Fibroblast of lung (primary cell): ENCODE data around the gene TLR3. TPM values are rescaled to one million over a fixed set of nuclear protein-coding genes. Genes with fewer than 3 reads are reported as not detected.
A peak's percentile ranks its signal among the peaks of the same experiment; 100 is the strongest.
"Not testable (repeated sequence)": the region's sequence is repeated elsewhere in the genome, so short reads cannot be mapped to it uniquely, and the experiment has no call there.

Experiments
- DNase-seq, 2 donors: peaks; one replicate each; pipeline versions ENCODE4 v3.0.0 to v3.0.0-alpha.2; 2010; ENCODE audit warnings: low read depth in 2 of 2
- H2AFZ ChIP-seq: 2 replicates; pipeline ENCODE4 v1.5.1; 2012; ENCODE audit warnings: low read length, control low read depth, inconsistent platforms
- H3K27ac ChIP-seq: 2 replicates; pipeline ENCODE4 v1.5.1; 2011; ENCODE audit warnings: low read length, control low read depth; ENCODE audit not compliant: insufficient read depth
- H3K27me3 ChIP-seq: 2 replicates; pipeline ENCODE4 v1.5.1; 2011; ENCODE audit warnings: mild to moderate bottlenecking, low read length; ENCODE audit not compliant: control insufficient read depth, insufficient read depth
- H3K36me3 ChIP-seq: 2 replicates; pipeline ENCODE4 v1.5.1; 2011; ENCODE audit warnings: low read length; ENCODE audit not compliant: control insufficient read depth, insufficient read depth
- H3K4me1 ChIP-seq: 2 replicates; pipeline ENCODE4 v1.5.1; 2011; ENCODE audit warnings: low read length; ENCODE audit not compliant: control insufficient read depth, insufficient read depth; ENCODE audit errors: extremely low read depth
- H3K4me2 ChIP-seq: 2 replicates; pipeline ENCODE4 v1.5.1; 2011; ENCODE audit warnings: low read length, control low read depth; ENCODE audit not compliant: insufficient read depth; ENCODE audit errors: extremely low read depth
- H3K4me3 ChIP-seq, 4 experiments: fragments of 200-600 bp in 1 of 4; sonication (generic) in 1 of 4; replicated peaks in 1 of 4; 2 replicates each; pipeline ENCODE4 v1.5.1; 2011 to 2016; ENCODE audit warnings: low read length in 4 of 4, low read depth in 3 of 4, mild to moderate bottlenecking in 3 of 4, control low read depth in 2 of 4, inconsistent platforms in 1 of 4, mixed read lengths in 1 of 4; ENCODE audit not compliant: insufficient read depth in 1 of 4; ENCODE audit errors: control extremely low read depth in 1 of 4
- H3K79me2 ChIP-seq: 2 replicates; pipeline ENCODE4 v1.5.1; 2012; ENCODE audit warnings: mild to moderate bottlenecking, low read length, inconsistent platforms; ENCODE audit not compliant: control insufficient read depth, insufficient read depth
- H3K9ac ChIP-seq: 2 replicates; pipeline ENCODE4 v1.5.1; 2011; ENCODE audit warnings: mild to moderate bottlenecking, low read length, control low read depth; ENCODE audit not compliant: insufficient read depth
- H3K9me3 ChIP-seq: 2 replicates; pipeline ENCODE4 v1.5.1; 2012; ENCODE audit warnings: low read depth, low read length; ENCODE audit not compliant: control insufficient read depth, insufficient read depth
- H4K20me1 ChIP-seq: 2 replicates; pipeline ENCODE4 v1.5.1; 2011; ENCODE audit warnings: low read length; ENCODE audit not compliant: control insufficient read depth, insufficient read depth; ENCODE audit errors: extremely low read depth
- CTCF ChIP-seq, 2 donors: IDR thresholded peaks in 1 of 2; conservative IDR thresholded peaks in 1 of 2; 1 replicate in 1 of 2; 2 replicates in 1 of 2; pipeline ENCODE4 v1.5.1; 2011 to 2012; ENCODE audit warnings: low read length in 2 of 2, control low read depth in 1 of 2, inconsistent platforms in 1 of 2, low read depth in 1 of 2, mild to moderate bottlenecking in 1 of 2
- EZH2 ChIP-seq: IDR thresholded peaks from 2 replicates; pipeline ENCODE4 v1.5.1; 2012; ENCODE audit warnings: low read length, control low read depth, mild to moderate bottlenecking; ENCODE audit errors: missing control alignments
- polyA plus RNA-seq, 2 donors: library from polyadenylated mRNA; depleted of rRNA in 1 of 2; stranded (reverse) in 1 of 2; unstranded in 1 of 2; fragments of >200 nt; gene quantifications; 2 replicates each; pipeline ENCODE4 v1.2.1, GENCODE V29; 2011 to 2012; ENCODE audit warnings: missing spikeins in 1 of 2
- total RNA-seq: library from RNA; depleted of rRNA; stranded (reverse); fragments of >200 nt; gene quantifications from 2 replicates; pipeline ENCODE4 v1.2.1, GENCODE V29; 2014

The TLR3 gene
- total and polyA plus RNA-seq, 2 donors (not counting 1 experiment from before 2014, with no cell fraction given) = 8.1 to 12.6 TPM

DNA sequence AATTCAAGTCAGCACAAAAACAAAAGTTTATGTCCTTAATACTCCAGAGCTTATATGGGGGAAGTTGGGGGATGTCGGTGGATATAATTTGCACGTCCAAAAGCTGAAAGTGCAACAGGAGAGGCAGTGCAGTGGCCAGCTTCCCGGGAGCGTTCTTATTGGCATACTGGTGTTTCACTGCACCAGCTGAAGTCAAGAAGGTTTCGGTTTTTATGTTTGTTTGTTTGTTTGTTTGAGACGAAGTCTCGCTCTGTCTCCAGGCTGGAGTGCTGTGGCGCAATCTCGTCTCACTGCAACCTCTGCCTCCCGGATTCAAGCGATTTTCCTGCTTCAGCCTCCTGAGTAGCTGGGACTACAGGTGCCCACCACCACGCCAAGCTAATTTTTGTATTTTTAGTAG is 28.6 kb upstream of the TLR3 start:
- H4K20me1 ChIP-seq = no peaks in the 10 kb centered on the region
- no peak overlapping the region for H3K4me2 ChIP-seq
- no peak overlapping the region for H3K4me3 ChIP-seq
- H3K9ac ChIP-seq = no peak overlapping the region
- no peak overlapping the region for H3K27ac ChIP-seq
- H3K9me3 ChIP-seq = no peaks in the 10 kb centered on the region
- peaks cover 4% of the 10 kb centered on the region for H3K27me3 ChIP-seq
- no peaks in the 10 kb centered on the region for H3K79me2 ChIP-seq
- no peak overlapping the region for H2AFZ ChIP-seq
- H3K36me3 ChIP-seq = no peaks in the 10 kb centered on the region
- no peak for DNase-seq
- no peaks in the 10 kb centered on the region for H3K4me1 ChIP-seq
- no peak for TF ChIP-seq CTCF (conservative IDR thresholded peaks at IDR 0.05 in 1 of 2, IDR thresholded peaks at IDR 0.05 in 1 of 2; ENCODE audit: low read depth in 1 of 2, low read length in 2 of 2)
- TF ChIP-seq EZH2 = no peak

DNA sequence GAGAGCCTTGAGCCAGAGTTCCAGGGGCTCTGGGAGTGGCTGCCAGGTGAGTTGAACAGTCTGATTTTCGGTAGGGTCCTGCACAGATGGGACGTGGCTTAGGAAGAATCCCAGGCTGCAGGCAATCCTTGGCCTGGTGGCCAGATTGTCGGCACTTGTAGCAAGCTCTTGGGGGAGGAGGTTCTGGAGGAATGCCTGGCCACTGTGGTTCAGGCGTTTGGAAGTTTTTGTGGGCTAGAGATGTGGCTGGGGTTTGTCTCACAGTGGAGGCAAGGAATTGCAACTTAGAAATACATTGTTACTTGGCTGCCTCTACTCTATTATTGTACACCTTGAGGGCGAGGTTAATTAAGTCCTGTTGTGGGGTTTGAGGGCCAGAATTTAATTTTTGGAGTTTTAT is 21.5 kb upstream of the TLR3 start:
- H3K27me3 ChIP-seq, H3K36me3 ChIP-seq, H3K79me2 ChIP-seq, H3K4me2 ChIP-seq, H3K9me3 ChIP-seq, H2AFZ ChIP-seq, H4K20me1 ChIP-seq, H3K4me1 ChIP-seq, H3K27ac ChIP-seq, H3K4me3 ChIP-seq, H3K9ac ChIP-seq: not testable (repeated sequence)
- DNase-seq = peak in 1 of 2 donors; percentile 50

DNA sequence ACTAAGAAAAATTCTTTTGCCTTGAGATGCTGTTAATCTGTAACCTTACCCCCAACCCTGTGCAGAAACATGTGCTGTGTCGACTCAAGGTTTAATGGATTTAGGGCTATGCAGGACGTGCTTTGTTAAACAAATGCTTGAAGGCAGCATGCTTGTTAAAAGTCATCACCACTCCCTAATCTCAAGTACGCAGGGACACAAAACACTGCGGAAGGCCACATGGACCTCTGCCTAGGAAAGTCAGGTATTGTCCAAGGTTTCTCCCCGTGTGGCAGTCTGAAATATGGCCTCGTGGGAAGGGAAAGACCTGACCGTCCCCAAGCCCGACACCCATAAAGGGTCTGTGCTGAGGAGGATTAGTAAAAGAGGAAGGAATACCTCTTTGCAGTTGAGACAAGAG is 18.8 kb upstream of the TLR3 start:
- H4K20me1 ChIP-seq, H3K4me1 ChIP-seq: not testable (repeated sequence)

DNA sequence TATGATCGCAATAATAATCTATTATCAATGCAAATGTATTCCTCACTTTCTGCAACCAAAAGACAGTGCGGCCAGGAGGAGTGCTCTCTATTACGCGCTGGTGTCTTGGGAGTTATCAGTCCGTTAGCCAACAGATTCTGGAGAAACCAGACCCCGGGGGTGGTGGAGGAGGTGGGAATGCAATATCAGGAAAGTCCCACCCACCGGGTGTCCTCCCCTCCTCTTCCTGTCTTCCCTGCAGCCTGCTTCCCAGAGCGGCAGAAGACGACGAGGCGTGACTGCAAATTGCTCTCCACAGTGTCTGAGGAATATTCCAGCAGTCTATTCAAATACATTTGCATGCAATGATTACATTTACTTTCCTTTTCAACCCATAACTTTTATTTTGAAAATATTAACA is 17.9 kb upstream of the TLR3 start:
- Histone ChIP-seq H3K27ac (no peak overlapping the region), H4K20me1 (no peaks in the 10 kb centered on the region), H3K4me3 (no peak overlapping the region), H3K79me2 (no peaks in the 10 kb centered on the region), H3K27me3 (no peaks in the 10 kb centered on the region), H3K4me2 (no peak overlapping the region), H3K4me1 (no peaks in the 10 kb centered on the region), H3K9me3 (no peaks in the 10 kb centered on the region), H2AFZ (no peak overlapping the region), H3K36me3 (no peaks in the 10 kb centered on the region), H3K9ac (no peak overlapping the region)
- TF ChIP-seq EZH2 (no peak), CTCF (conservative IDR thresholded peaks at IDR 0.05 in 1 of 2, IDR thresholded peaks at IDR 0.05 in 1 of 2; ENCODE audit: low read depth in 1 of 2, low read length in 2 of 2) (no peak)
- DNase-seq = no peak

More for the DNA sequence above, 18.8 kb upstream of the TLR3 start:
- H2AFZ ChIP-seq, H3K36me3 ChIP-seq, H3K9ac ChIP-seq, H3K79me2 ChIP-seq, H3K4me3 ChIP-seq, H3K27me3 ChIP-seq, DNase-seq, H3K4me2 ChIP-seq, H3K9me3 ChIP-seq, H3K27ac ChIP-seq: not testable (repeated sequence)
